HG03354 (cell line): ENCODE data around the gene CAPZB.

ENCODE experiments used
- ATAC-seq: cut with Tn5 transposase; IDR thresholded peaks from one replicate; pipeline ENCODE4 v1.9.1; 2021; ENCODE audit warnings: mild to moderate bottlenecking; ENCODE audit not compliant: unreplicated experiment, poor library complexity, severe bottlenecking

Gene CAPZB

GRCh38 chr1:19375631-19376400 is 109.5 kb downstream of the CAPZB start:
- ATAC-seq: no peak

- no peak for ATAC-seq
Measured at GRCh38 chr1:19374926-19375325, 110.4 kb downstream of the CAPZB start.

GRCh38 chr1:19374083-19374801 is 111.1 kb downstream of the CAPZB start:
- no peak for ATAC-seq

- no peak for ATAC-seq
Measured at GRCh38 chr1:19373211-19374082, 111.9 kb downstream of the CAPZB start.

- ATAC-seq: no peak
Measured at GRCh38 chr1:19372602-19373001, 112.7 kb downstream of the CAPZB start.

- ATAC-seq: no peak
Measured at GRCh38 chr1:19372136-19372514, 113.2 kb downstream of the CAPZB start.

GRCh38 chr1:19371226-19372135 is 113.9 kb downstream of the CAPZB start:
- no peak for ATAC-seq

GRCh38 chr1:19370453-19371170 is 114.7 kb downstream of the CAPZB start:
- ATAC-seq: no peak

GRCh38 chr1:19369396-19370090 is 115.8 kb downstream of the CAPZB start:
- ATAC-seq: no peak

- ATAC-seq: no peak
Measured at GRCh38 chr1:19368964-19369363, 116.4 kb downstream of the CAPZB start.

GRCh38 chr1:19368050-19368449 is 117.3 kb downstream of the CAPZB start:
- ATAC-seq: no peak

- no peak for ATAC-seq
Measured at GRCh38 chr1:19367584-19368041, 117.7 kb downstream of the CAPZB start.

GRCh38 chr1:19366599-19367536 is 118.5 kb downstream of the CAPZB start:
- ATAC-seq: no peak

- ATAC-seq: no peak
Measured at GRCh38 chr1:19365721-19366120, 119.6 kb downstream of the CAPZB start.

- no peak for ATAC-seq
Measured at GRCh38 chr1:19363536-19364152, 121.7 kb downstream of the CAPZB start.

GRCh38 chr1:19361611-19362147 is 123.7 kb downstream of the CAPZB start:
- ATAC-seq: no peak
